ENCODE results near the gene KCTD17.

KCTD17 gene

DNA sequence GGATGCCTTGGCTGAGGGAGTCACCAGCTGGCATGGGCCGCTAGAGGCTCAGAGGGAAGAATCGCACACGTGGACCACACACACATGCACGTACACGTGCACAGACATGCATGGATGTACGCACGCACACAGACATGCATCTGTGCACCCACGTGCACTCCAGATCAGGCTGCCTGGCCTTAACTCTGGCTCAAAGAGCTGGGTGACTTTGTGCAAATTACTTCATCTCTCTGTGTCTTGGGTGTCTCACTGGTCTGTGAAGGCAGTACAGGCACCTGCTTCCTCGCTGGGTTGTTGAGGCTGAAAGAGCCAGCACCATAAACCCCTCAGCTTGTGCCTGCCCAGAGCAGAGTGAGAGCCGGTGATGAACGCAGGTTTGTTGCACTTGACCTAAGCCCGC, 29.3 kb downstream of the KCTD17 start:
- DNase-seq: no peak

DNA sequence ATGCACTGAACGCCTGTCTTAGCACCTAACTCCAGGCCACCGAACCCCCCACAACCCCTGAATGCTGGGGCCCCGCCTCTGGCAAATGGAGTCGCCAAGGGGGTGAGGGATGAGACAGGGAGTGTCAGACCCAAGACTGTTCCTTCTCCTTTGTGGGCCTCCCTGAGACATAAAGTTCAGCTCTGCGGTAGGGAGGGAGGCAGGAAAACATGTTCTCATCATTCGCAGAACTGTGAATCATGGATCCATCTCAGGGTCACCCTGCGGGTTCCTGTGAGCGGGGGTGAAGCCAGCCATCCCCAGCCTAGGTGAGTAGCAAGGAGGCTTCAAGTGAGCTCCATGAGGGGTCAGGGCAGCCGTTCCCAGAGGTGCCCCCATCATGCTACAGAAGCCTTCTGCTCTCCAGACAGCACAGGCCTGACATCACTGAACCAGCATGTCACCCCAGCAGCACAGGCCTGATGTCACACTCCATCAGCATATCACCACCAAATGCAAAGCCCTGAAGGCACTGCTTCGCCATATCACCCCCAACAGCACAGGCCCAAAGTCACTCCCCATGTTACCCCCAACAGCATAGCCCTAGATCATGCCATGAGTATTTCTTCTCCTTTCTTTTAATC, 30.8 kb downstream of the KCTD17 start:
- no peak for DNase-seq

DNA sequence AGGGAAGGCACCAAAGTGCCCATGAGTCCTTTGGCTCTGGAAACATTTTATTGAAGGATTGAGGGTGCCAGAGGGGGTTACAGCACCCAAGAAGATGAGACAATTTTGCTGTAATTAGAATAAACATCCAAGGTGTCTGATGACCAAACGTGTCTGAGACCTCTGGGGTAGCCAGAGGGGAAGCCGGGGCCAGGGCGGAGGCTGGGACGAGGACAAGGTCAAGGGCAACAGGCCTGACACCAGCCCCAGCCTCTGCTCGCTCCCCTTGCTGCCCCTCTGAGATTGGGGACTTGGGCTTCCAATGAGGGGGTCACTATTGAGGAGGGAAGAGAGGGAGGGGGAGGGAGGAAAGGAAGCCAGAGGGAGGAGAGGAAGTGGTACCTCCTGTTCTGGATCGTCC, 32.4 kb downstream of the KCTD17 start:
- no peak for DNase-seq

GRCh38 chr22:37084385-37084784, 32.8 kb downstream of the KCTD17 start:
- no peak for DNase-seq

DNA sequence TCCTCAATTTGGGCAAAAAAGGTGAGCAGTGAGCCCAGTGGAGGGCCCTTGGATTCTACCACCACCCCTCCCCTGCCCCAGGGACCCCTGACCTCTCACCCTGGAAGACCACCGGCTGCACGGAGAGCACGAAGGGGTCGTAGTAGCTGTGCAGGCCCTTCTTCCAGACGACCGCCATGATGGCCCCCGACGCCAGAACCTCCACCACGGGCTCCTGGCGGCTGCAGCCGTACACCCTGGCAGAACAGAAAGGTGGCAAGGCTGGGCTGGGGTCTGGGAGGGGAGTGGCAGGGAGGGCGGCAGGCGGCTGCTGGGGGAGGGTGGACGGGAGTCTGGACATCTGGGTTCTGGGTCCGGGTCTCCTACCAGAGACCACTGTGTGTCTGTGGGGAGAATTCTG, 34.6 kb downstream of the KCTD17 start:
- DNase-seq: no peak

GRCh38 chr22:37088108-37088605, 36.6 kb downstream of the KCTD17 start:
- DNase-seq: no peak

DNA sequence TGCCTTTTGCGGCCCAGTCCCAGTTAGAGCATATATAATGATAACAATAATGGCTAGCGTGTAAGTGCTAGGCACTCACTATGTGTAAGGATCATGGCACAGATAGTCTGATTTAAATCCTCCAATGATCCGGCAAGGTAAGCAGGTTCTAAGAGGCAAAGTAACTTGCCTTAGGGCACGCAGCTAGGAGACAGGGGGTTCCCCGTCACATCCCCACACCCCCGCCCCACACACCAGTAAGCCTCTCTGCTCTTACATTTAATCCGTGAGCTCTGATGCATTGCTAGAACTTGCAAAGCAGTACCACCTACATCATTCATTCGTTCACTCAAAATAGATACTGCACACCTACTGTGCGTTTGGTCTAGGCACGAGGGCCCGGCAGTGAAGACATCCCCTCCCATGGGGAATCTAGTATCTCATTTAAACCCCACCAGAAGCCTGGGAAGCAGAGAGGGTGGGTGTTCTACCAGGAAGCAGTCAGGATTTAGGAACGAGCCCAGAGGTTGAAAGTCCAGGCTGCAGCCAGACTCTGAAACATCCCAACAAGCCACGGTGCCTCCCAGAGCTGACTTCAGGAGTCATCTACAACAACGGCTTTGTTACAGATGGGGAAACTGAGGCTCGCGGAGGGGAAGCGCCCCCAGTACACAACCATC, 37.3 kb downstream of the KCTD17 start:
- DNase-seq: no peak

- DNase-seq: no peak
Measured at GRCh38 chr22:37089434-37089833, 37.9 kb downstream of the KCTD17 start.

DNA sequence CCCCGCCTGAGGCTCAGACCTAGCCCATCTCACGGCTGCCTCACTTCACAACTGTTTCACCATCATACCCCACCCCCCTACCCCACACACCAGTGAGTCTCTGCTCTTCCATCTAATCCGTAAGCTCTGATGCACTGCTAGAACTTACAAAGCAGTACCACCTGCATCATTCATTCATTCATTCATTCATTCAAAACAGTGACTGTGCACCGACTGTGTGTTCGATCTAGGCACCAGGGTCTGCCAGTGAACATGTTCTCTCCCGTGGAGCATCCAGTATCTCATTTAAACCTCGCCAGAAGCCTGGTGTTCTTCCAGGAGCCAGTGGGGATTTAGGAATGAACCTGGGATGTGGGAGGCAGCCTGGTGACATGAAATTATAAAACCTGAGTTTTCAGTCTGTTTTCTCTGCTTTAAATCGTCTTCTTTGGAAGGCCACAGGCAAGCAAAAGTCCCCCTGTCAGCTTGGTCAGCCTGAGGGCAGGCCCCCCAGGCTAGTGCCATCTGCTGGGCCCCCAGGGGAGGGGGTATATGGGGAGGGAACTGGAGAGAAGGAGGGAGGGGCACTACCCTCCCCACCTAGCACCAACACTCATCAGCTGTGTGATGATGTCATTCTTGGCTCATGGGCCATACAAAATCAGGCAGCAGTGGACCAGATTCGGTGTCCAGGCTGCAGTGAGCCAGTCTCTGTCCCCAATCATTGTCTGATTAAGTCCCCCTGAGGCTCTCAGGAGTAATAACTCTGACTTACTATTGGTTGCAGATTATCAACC, 39.6 kb downstream of the KCTD17 start:
- DNase-seq: no peak

- DNase-seq: no peak
Measured at GRCh38 chr22:37091994-37092393, 40.5 kb downstream of the KCTD17 start.

- no peak for DNase-seq
Measured at GRCh38 chr22:37092997-37093396, 41.5 kb downstream of the KCTD17 start.

GRCh38 chr22:37094239-37094638, 42.7 kb downstream of the KCTD17 start:
- no peak for DNase-seq

- no peak for DNase-seq
Measured at GRCh38 chr22:37095113-37095512, 43.6 kb downstream of the KCTD17 start.

DNA sequence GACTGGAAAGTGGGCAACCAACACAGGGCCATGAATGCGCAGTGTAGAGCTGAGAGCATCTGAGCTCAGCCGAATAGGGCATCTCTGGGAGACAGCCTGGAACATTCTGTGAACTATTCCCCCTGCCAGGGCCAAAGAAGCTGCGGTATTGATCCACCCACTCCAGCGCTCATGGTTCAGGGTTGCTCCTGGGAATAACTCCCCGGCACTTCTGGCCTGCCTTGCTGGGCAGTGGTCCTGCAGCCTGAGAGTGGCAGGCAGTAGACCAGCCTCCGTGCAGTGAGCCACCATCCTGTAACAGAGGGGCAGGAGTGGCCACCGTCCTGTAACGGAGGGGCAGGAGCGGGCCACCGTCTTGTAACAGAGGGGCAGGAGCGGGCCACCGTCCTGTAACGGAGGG, 45.8 kb downstream of the KCTD17 start:
- DNase-seq: no peak

- DNase-seq: no peak
Measured at GRCh38 chr22:37098976-37099591, 47.5 kb downstream of the KCTD17 start.

GRCh38 chr22:37100589-37101127, 49.1 kb downstream of the KCTD17 start:
- DNase-seq: no peak

DNA sequence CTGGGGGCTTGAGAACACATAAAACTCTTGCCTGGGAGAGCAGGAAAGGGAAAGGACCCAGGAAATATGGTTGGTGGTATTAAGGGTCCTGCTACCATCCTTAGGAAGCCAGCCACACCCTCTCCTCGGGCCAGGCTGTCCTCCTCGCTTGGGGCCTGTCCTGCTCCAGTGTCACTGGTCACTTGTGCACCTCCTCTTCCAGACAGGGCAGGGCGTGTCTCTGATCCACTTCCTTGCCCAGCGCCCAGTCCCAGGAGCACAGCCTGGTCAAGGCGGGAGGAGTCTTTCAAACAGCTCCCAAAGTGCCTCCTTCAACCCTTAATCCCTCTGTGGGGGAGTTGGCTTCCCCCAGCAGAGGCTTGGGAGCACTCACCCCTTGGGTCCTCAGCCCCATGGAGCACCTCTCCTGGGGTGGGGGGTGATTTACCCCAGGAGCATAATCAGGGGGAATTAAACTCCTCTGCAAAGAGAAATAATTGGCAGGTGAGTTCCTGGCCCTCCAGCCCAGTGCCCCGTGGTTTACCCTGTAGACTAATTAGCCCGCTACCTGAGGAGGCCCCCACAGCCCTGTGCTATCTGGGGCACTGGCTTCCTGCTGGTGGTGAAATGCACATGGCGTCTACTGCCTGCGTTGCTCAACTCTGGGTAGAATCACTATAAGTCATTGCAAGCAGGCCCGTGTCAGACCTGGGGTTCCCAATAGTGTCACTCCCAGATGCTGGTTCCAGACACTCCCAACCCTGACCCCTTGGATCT, 49.9 kb downstream of the KCTD17 start:
- DNase-seq: no peak

DNA sequence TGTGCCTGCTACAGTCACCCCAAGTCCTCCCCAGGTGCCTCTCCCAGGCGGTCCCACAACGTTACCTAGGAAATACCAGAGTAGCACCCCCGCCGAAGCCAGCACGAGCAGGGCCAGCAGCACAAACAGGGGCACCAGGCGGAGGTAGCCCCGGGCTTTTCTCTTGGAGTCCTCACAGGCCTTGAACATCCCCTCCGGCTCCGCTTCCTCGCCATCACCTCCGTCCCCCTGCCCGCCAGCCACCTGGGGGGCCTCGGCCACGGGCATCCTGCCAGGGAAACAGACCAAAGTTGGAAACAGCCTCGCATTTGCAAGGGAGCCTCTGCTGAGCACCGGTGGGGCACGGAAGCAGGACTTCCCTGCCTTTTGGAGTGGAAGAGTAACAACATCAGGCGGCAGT, 51.6 kb downstream of the KCTD17 start:
- no peak for DNase-seq

DNA sequence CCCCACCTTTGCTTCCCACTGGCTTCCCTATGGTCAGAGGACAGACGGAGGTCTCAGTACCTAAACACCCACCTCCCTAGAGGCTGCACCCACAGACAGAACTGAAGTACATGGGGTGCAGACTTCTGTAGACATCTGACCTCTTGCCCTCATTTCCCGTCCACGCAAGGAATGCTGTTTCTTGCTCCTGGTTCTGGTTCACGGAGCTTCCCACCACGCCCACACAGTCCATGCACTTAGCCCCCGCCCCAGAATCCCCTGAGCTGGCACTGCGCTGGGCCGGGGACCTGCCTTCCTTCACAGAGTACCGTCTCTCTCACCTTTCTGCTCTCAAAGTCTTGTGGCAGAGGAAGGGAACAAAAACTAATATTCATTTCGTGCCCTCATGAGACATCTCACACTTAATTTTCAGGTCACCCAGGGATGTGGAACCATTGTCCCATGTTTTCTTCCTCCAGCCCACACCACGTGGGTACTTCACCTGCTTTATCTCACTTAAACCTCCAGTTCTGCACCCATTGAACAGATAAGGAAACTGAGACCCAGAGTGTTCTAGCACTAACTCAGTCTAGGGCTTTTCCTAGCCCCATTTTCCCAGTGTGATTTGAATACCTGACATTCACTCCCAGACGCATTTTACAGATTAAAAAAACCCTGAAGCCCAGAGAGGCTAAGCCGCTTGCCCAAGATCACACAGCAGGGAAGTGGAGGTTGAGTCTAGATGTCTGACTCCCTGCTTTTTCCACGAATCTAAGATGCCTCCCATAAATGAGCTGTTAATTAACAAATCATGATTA, 52.3 kb downstream of the KCTD17 start:
- DNase-seq: no peak

DNA sequence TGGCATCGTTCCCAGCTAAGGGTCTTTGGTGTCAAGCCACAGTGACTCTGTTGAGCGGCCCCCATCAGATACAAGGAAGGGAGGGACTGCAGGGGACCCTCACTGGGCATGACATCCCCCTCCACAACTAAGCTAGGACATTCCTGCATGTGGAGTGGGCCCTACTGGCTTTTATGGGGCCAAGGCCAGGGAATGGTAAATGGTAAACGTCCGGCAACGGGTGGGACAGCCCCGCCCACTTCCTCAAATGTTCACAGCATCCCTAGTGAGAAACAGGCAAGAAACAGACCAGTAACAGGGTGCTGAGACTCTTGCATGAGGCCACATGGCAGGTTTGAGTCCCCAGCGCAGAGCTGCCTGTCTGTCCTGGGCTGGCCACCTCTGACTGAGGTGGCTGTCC, 53.6 kb downstream of the KCTD17 start:
- DNase-seq: no peak

DNA sequence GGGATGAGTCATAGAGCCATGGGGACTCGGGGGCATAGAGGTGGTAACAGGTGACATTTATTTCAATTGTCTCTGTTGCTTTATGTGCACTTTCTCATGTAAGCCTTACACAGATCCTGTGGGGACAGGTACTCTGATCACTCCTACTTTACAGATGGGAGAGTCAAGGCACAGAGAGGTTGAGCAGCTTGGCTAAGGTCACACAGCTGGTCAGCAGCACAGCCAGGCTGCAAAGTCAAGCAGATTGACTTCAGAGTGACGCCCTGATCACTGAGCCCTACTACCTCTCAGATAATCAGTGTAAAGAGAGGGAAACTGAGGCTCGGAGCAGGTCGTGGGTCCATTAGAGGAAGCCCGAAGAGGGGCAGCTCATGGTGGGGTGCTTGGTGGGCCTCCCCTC, 54.4 kb downstream of the KCTD17 start:
- no peak for DNase-seq

All from NCI-H524 treated with DMSO at 0.1 percent for 48 hours (cell line).